Kidney epithelial cell (primary cell): ENCODE measurements around the gene ACER1. TPM values are rescaled to one million over a fixed set of nuclear protein-coding genes. Genes with fewer than 3 reads are reported as not detected.

ENCODE experiments used
- DNase-seq: peaks from one replicate; pipeline ENCODE4 v3.0.0-alpha.2; 2010; ENCODE audit warnings: low read depth
- H3K27me3 ChIP-seq: 2 replicates; pipeline ENCODE4 v1.6.0; 2011; ENCODE audit warnings: low read length; ENCODE audit not compliant: control insufficient read depth, insufficient read depth
- H3K36me3 ChIP-seq: 2 replicates; pipeline ENCODE4 v1.5.1; 2011; ENCODE audit warnings: low read length; ENCODE audit not compliant: control insufficient read depth, insufficient read depth
- H3K4me3 ChIP-seq: 2 replicates; pipeline ENCODE4 v1.5.1; 2011; ENCODE audit warnings: low read depth, mild to moderate bottlenecking, control low read depth, low read length
- total RNA-seq: library from RNA; depleted of rRNA; stranded (reverse); fragments of >200 nt; gene quantifications from 2 replicates; pipeline ENCODE4 v1.2.3, GENCODE V29; 2015
- TF ChIP-seq, protein P1 (sequence below): IDR thresholded peaks from 2 replicates; pipeline ENCODE4 v1.5.1; 2011; ENCODE audit warnings: mild to moderate bottlenecking, moderate library complexity, low read length, control low read depth, inconsistent platforms; ENCODE audit not compliant: insufficient read depth, poor library complexity, severe bottlenecking

ACER1 gene, protein sequence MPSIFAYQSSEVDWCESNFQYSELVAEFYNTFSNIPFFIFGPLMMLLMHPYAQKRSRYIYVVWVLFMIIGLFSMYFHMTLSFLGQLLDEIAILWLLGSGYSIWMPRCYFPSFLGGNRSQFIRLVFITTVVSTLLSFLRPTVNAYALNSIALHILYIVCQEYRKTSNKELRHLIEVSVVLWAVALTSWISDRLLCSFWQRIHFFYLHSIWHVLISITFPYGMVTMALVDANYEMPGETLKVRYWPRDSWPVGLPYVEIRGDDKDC
- not detected in 2 replicates for total RNA-seq

DNA sequence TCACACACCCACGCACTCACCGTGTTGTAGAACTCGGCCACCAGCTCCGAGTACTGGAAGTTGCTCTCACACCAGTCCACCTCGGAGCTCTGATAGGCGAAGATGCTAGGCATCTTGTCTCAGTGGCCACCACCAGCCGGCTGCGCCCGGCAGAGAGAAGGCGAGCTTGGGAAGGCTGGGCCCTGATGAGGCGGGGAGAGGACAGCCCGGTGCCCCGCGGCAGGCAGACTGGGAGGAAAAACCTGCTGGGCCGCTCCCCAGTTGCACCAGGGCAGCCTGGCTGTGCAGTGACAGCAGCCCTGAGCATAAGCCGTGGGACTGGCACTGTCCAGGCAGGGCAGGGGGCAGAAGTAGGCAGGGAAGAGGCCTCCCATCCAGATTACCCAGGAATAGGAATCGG is at the start of gene ACER1:
Gene ACER1 (minus strand): TSS at position 174 of the 400 bp plus-strand sequence. CDS start 61 bp downstream, at position 113.
- Histone ChIP-seq H3K4me3 (no peak within 1 kb of the TSS), H3K27me3 (no peaks in the 10 kb centered on the region), H3K36me3 (no peaks in the 10 kb centered on the region)
- TF ChIP-seq, protein P1, sequence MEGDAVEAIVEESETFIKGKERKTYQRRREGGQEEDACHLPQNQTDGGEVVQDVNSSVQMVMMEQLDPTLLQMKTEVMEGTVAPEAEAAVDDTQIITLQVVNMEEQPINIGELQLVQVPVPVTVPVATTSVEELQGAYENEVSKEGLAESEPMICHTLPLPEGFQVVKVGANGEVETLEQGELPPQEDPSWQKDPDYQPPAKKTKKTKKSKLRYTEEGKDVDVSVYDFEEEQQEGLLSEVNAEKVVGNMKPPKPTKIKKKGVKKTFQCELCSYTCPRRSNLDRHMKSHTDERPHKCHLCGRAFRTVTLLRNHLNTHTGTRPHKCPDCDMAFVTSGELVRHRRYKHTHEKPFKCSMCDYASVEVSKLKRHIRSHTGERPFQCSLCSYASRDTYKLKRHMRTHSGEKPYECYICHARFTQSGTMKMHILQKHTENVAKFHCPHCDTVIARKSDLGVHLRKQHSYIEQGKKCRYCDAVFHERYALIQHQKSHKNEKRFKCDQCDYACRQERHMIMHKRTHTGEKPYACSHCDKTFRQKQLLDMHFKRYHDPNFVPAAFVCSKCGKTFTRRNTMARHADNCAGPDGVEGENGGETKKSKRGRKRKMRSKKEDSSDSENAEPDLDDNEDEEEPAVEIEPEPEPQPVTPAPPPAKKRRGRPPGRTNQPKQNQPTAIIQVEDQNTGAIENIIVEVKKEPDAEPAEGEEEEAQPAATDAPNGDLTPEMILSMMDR: no peak
- no peak for DNase-seq

GRCh38 chr19:6383188-6383587 is 49.8 kb upstream of the ACER1 start:
- DNase-seq: no peak
- Histone ChIP-seq H3K36me3 (peaks cover 1% of the 10 kb centered on the region), H3K27me3 (no peaks in the 10 kb centered on the region), H3K4me3 (no peak overlapping the region)
- TF ChIP-seq, protein P1: no peak

GRCh38 chr19:6381030-6381750 is 47.8 kb upstream of the ACER1 start:
- Histone ChIP-seq H3K4me3 (no peak overlapping the region), H3K27me3 (no peaks in the 10 kb centered on the region), H3K36me3 (peaks cover 1% of the 10 kb centered on the region)
- no peak for DNase-seq
- TF ChIP-seq, protein P1: no peak

DNA sequence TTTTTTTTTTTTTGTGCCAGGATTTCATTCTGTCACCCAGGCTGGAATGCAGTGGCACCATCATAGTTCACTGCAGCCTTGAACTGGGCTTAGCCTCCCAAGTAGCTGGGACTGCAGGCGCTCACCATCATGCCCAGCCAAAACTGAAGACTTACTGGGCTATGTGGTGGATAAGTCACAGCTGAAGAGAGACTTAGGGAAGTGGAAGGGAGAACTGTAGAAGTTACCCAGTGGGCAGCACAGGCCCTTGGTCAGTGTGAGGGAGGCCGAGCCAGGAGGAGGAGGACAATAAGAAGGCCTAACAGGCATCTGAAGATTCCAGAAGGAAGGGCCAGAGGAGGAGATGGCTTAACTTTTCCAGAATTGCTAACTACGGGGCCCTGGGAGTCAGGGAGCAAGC is 46.3 kb upstream of the ACER1 start:
- no peaks in the 10 kb centered on the region for H3K27me3 ChIP-seq
- TF ChIP-seq, protein P1: no peak
- no peak overlapping the region for H3K4me3 ChIP-seq
- peaks cover 1% of the 10 kb centered on the region for H3K36me3 ChIP-seq
- DNase-seq: no peak

DNA sequence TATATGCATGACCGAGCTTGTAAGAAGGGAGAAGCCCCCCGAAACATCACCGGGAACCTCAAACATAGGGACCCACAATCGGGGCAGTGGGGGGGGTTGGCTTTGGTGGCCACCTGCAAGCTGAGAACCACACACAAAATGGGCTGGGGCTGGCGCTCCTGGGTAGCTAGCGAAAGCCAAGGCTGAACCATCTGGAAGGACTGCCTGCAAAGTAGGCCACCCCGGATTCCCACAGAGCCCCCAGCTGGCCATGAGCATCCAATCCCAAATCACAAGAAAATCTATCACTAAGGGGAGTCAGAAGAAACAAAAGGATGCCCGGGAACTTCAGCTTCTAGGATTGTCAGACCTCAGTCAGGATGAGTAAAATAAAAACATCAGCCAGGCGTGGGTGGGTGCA is 45.1 kb upstream of the ACER1 start:
- no peak for DNase-seq
- H3K27me3 ChIP-seq: no peaks in the 10 kb centered on the region
- peaks cover 1% of the 10 kb centered on the region for H3K36me3 ChIP-seq
- H3K4me3 ChIP-seq: no peak overlapping the region
- TF ChIP-seq, protein P1: no peak

GRCh38 chr19:6378041-6378440 is 44.6 kb upstream of the ACER1 start:
- DNase-seq: peak; percentile 58

More at GRCh38 chr19:6378041-6378440, 44.6 kb upstream of the ACER1 start:
- Histone ChIP-seq H3K36me3 (peaks cover 1% of the 10 kb centered on the region), H3K27me3 (no peaks in the 10 kb centered on the region), H3K4me3 (no peak overlapping the region)
- TF ChIP-seq, protein P1: no peak
